HG03135 (cell line): ENCODE results near the gene EIF3I.
A peak's percentile ranks its signal among the peaks of the same experiment; 100 is the strongest.

ENCODE experiments used
- ATAC-seq: cut with Tn5 transposase; IDR thresholded peaks from one replicate; pipeline ENCODE4 v1.9.1; 2021; ENCODE audit warnings: mild to moderate bottlenecking, moderate library complexity; ENCODE audit not compliant: unreplicated experiment

The EIF3I gene

DNA sequence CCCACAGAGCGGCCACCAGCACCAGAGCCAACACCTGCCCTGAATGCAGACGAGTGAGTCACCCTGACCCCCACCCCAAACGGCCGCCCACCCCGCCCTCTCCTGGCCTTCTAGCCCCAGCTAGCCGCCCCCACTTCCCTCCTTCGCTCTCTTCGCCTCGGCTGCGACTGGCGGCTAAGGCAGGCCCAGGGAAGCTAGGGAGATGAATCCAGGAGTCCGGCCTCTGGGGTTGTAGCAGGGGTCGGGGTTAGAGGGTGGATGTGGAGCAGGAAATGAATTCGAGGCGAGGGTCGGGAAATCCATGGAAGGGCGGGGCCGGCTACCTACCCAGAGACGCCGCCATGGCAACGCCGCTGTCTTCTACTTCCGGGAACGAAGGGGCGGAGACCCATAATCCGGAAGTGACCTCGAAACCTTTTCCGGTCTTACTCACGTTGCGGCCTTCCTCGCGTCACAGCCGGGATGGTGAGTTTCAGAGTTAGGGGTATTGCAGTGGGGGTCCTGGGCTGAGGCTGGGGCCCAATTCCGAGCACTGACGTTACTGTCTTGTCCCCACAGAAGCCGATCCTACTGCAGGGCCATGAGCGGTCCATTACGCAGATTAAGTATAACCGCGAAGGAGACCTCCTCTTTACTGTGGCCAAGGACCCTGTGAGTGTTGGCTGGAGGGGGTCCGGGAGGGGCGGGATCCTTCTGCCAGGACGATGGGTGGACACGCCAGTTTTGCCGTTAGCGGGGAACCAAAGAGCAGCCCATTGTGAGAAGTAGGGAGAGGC is at the start of gene EIF3I, which contains the start of gene TMEM234:
Gene EIF3I (plus strand): TSS at position 428 of the 776 bp plus-strand sequence. CDS start 35 bp downstream, at position 463.
Gene TMEM234 (minus strand): TSS at position 374 of the 776 bp plus-strand sequence. CDS start 31 bp downstream, at position 343.
- peak; percentile 89 for ATAC-seq

DNA sequence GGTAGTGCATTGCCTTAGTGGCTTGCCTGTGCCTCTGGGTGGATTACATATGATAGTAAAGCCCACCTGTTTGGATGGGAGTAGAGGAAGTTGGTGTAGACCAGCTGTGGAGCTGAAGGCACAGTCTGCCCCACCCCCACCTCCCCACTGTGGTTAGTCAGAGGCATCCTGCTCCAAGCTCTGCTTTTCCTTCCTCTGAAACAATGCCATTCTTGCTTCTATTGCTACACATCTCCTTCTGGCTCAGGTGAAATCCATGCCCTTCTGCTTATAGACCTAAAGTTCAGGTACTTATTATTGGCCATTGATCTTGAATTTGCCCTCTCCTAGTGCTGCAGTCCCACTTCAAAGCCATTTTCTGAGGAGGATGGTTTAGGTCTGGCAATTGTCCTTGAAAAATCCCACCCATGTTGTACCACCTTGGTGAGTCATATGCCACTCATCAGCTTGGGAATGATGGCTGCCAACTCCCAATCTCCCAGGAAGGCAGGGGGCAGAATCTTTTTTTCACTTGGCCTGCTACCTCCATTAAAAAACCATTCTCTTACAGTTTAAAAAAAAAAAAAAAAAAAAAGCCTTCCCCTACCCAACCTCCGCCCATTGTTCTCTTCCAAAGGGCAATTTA is 49.5 kb upstream of the EIF3I start:
- no peak for ATAC-seq

DNA sequence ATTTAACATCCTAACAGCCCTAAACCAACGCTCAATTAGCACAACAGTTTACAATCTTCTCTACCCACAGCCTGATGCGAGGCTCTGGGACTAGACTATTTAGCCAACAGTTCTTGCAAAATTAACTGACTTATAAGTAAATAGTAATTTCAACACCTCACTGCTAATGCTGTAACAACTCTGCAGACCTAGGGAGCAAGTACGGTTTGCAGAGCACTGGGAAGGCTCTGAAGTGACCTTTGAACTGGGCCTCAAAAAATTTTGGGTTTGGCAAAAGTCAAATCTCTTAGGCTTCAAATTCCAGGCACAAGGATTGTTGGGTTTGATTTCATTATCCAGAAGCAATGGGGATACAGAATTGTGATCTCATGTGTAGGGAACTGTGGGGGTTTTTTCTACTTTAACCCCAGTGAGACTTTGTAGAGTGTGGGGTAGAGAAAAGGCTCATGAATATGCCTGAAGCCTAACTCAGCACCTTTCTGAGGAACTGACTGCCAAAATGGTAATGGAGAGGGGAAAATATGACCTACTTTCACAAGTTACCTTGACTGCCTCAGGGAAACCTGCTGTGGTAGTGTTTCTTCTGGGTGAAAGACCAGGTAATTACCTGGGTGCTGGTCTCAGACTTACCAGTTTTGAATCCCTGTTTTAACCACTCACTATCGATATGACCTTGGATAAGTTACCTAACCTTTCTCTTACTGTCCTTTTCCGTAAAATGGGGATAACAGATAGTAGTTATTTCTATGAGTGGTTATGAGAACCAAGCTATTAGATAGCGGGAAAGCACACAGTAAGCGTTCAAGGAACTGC is 43.6 kb upstream of the EIF3I start:
- no peak for ATAC-seq

DNA sequence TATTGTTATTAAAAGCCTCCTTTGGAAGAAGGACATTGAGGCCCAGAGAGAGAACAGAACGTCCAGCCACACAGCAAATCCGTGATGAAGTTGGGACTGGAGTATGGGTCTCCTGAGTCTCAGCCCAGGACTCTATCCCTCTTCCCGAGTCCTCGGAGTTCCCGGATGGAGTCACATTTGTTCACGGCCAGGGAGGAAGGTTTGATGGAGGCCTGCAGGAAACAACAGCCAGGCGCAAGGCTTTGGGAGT is 43.1 kb upstream of the EIF3I start:
- peak; percentile 2 for ATAC-seq

GRCh38 chr1:32179443-32180185 is 42.6 kb upstream of the EIF3I start, which contains the start of gene TXLNA:
Gene TXLNA, plus strand, starts transcription at chr1:32179675. Its CDS starts 671 bp downstream, at chr1:32180346.
- peak; percentile 72 for ATAC-seq

DNA sequence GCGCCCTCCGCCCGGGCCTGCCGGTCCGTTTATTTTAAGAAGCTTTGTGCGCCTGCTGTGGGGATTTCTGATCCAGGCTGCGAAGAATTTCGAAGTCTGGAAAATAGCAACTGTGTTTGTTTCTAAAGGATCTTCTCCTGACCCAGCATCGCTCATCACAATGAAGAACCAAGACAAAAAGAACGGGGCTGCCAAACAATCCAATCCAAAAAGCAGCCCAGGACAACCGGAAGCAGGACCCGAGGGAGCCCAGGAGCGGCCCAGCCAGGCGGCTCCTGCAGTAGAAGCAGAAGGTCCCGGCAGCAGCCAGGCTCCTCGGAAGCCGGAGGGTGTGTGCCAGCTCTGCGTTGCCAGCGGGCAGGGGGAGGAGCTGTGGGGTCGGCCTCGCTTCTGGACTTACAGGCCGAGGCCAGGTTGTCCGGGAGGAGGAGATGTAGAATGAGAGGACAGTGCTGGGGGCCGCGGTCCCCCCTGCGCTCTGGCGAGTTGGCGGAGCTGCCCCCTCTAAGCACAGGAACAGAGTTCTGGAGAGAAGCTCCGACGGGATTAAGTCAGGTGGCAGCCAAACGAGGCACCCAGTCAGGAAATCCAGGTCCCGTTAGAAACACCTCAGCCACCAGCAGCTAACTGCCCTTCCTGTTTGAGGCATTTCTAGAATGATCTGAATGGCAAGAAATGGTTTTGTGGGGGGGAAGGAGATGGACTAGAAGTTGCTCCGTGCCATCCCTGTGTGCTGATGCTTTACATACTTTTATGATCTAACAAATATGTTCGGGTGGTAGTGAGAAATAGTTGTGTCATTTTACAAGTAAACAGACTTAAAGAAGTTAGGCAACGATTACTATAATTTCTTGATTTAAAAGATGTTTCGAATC is 41.8 kb upstream of the EIF3I start:
- no peak for ATAC-seq

DNA sequence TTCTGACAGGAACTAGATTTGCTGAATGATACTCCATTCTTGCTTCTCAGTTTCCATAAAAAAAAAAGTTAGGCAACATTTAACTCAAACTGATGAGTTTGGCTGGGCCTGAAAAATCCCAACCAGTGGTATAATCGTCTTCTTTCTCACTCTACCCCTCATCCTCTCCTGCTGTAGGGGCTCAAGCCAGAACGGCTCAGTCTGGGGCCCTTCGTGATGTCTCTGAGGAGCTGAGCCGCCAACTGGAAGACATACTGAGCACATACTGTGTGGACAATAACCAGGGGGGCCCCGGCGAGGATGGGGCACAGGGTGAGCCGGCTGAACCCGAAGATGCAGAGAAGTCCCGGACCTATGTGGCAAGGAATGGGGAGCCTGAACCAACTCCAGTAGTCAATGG is 41.1 kb upstream of the EIF3I start:
- ATAC-seq: no peak

DNA sequence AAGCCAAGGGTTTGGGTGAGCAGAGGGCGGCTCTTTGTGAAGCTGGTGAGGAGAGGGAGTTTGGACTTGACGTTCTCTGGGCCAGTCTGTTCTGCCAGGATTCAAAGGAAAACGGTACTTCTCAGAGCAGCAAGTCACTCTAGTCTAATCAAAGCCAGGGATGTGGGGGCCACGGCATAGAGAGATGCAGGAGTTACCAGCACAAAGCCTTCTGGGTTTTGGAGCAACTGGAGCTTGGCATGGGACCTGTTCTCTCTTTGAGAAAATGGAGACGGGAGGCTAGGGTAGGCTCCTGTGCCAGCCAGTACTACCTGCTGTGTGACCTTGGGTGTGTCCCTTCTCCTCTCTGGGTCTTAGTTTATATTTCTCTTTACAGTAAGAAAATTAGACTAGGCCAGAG is 40.6 kb upstream of the EIF3I start:
- no peak for ATAC-seq

DNA sequence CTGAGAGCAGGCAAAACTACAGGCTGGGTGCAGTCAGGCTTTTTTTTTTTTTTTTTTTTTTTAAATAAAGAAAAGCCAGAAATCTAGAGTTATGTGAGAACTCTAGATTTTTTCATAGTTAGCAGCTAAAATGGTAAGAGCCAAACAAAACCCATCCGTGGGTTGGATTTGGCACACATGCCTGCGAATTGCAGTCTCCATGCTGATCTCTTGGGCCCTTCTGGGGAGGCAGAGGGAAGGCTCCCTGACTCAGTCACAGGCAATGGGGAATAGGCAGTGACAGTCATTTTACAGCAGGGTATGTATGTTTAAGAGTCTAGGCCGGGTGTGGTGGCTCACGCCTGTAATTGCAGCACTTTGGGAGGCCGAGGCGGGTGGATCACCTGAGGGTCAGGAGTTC is 40.1 kb upstream of the EIF3I start:
- no peak for ATAC-seq

DNA sequence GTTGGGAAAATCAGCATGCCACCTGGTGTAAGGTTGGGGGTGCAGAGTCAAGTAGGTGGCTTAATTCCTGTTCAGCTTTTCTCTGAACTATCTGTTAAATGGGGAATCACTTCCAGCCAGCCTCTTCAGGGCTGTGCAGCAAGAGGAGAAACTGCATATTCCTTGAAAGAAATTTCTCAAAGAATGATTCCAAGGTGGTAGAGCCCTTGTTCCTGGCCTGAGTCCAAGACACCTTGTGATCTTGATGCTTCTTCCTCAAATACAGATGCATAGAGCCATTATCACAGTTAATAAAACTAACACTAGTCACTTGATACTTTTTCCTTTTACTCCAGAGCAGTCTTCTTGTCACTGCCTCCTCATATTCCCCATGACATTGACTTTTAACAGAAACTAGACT is 37.6 kb upstream of the EIF3I start:
- ATAC-seq: no peak

- no peak for ATAC-seq
These were observed 36.1 kb upstream of the EIF3I start for GRCh38 chr1:32186077-32186476.

DNA sequence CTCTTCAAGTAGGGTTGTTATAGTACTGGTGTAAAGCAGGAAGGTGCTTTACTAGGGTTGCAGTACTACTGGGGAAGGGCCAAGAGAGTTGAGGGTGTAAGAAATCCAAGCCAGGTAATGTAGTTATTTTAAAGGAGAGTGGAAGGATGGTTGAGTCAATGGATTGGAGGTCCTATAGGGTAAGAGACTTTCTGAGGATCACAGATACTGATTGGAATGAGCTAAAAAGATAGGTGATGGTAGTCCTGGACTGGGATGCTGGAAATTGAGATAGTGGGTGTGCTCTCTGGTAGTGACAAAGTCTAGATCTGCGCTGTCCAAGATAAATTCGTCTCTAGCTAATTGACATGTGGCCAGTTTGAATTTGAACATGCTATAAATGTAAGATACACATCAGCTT is 35.7 kb upstream of the EIF3I start:
- no peak for ATAC-seq

GRCh38 chr1:32187850-32188249 is 34.4 kb upstream of the EIF3I start:
- ATAC-seq: no peak

DNA sequence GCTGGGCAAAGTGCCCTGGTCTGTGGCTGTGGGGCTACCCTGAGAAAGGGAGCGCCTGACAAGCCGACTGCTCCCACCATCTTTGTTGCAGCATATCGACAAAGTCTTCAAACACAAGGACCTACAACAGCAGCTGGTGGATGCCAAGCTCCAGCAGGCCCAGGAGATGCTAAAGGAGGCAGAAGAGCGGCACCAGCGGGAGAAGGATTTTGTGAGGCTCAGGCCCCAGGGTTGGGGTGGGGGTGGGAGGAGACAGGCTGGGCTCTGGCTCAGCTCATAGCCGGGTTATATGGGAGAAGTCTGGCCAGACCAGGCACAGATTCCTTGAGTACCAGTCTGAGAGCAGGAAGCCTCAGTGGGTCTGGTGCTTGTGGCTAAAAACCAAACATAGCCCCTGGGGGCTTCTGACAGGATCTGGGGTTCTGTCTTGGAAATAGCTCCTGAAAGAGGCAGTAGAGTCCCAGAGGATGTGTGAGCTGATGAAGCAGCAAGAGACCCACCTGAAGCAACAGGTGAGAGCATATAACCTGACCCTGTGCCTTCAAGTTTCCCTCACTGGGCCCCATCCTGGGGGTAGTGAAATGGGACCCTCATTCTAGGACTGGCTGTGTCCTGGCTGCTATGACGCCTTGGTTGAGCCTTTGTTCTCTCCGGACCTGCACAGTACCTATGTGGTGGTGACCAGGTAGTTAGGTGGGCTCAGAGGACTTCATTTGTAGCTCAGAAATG is 29.8 kb upstream of the EIF3I start:
- no peak for ATAC-seq

DNA sequence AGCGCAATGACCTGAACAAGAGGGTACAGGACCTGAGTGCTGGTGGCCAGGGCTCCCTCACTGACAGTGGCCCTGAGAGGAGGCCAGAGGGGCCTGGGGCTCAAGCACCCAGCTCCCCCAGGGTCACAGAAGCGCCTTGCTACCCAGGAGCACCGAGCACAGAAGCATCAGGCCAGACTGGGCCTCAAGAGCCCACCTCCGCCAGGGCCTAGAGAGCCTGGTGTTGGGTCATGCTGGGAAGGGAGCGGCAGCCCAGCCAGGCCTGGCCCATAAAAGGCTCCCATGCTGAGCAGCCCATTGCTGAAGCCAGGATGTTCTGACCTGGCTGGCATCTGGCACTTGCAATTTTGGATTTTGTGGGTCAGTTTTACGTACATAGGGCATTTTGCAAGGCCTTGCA is 27.2 kb upstream of the EIF3I start:
- ATAC-seq: no peak

- no peak for ATAC-seq
These were observed 26.7 kb upstream of the EIF3I start for GRCh38 chr1:32195531-32195930.

- ATAC-seq: no peak
These were observed 26.0 kb upstream of the EIF3I start for GRCh38 chr1:32195972-32196823.

DNA sequence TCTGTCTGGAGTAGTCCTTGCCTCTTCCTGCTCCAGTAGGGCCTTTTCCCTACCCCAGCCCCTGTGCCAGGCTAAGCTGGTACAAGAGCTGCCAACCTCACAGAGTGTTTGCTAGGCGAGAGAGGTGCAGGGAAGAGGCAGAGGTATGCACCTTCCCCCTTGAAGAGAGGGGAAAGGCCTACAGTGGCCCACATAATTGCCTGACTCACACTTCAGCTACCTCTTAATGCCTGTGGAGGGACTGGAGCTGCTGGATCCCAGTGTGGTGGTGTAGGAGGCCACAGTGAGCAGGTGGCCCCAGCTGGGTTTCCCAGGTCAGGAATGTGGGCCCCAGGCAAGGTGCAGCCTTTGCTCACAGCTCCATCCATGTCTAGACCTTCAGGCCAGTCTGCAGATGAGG is 25.1 kb upstream of the EIF3I start:
- ATAC-seq: no peak

DNA sequence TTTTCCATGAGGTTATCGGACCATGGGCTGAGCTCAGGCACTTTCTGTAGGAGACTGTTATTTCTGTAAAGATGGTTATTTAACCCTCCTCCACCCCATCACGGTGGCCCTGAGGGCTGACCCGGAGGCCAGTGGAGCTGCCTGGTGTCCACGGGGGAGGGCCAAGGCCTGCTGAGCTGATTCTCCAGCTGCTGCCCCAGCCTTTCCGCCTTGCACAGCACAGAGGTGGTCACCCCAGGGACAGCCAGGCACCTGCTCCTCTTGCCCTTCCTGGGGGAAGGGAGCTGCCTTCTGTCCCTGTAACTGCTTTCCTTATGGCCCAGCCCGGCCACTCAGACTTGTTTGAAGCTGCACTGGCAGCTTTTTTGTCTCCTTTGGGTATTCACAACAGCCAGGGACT is 24.4 kb upstream of the EIF3I start:
- ATAC-seq: no peak
